DOHH2 (cell line): ENCODE measurements around the gene LEMD1.
"Not testable (repeated sequence)": the region's sequence is repeated elsewhere in the genome, so short reads cannot be mapped to it uniquely, and the experiment has no call there.

Experiments
- H3F3A ChIP-seq: fragments of 200-600 bp; sonication (generic), shearing (Covaris generic); 2 replicates; pipeline ENCODE4 v1.6.0; 2016; ENCODE audit warnings: antibody characterized with exemption, mild to moderate bottlenecking; ENCODE audit not compliant: control insufficient read depth, insufficient read depth
- H3K27ac ChIP-seq: fragments of 200-600 bp; sonication (generic); 2 replicates; pipeline ENCODE4 v1.5.1; 2014; ENCODE audit warnings: low read depth, mild to moderate bottlenecking, low read length, moderate library complexity
- H3K27me3 ChIP-seq: fragments of 200-600 bp; sonication (generic); 2 replicates; pipeline ENCODE4 v1.6.1; 2014; ENCODE audit warnings: mild to moderate bottlenecking, low read length, mixed read lengths; ENCODE audit not compliant: control insufficient read depth
- H3K36me3 ChIP-seq: fragments of 200-600 bp; sonication (generic); 2 replicates; pipeline ENCODE4 v1.6.1; 2014; ENCODE audit warnings: mild to moderate bottlenecking, low read length, moderate library complexity, mixed read lengths; ENCODE audit not compliant: control insufficient read depth
- H3K4me1 ChIP-seq: fragments of 200-600 bp; sonication (generic); 2 replicates; pipeline ENCODE4 v1.6.1; 2014; ENCODE audit warnings: mild to moderate bottlenecking, low read length, mixed read lengths; ENCODE audit not compliant: control insufficient read depth
- H3K4me2 ChIP-seq: fragments of 200-600 bp; sonication (generic); 2 replicates; pipeline ENCODE4 v1.6.0; 2014; ENCODE audit warnings: mild to moderate bottlenecking, low read length, moderate library complexity
- H3K4me3 ChIP-seq: fragments of 200-600 bp; sonication (generic); 2 replicates; pipeline ENCODE4 v1.5.1; 2014; ENCODE audit warnings: mild to moderate bottlenecking, low read length, mixed read lengths
- H3K79me2 ChIP-seq: fragments of 200-600 bp; sonication (generic); 2 replicates; pipeline ENCODE4 v1.6.1; 2014; ENCODE audit warnings: mild to moderate bottlenecking, low read length, mixed read lengths; ENCODE audit not compliant: control insufficient read depth
- H3K9me2 ChIP-seq: fragments of 200-600 bp; sonication (generic); replicated peaks from 2 replicates; pipeline ENCODE4 v1.6.1; 2014; ENCODE audit warnings: mild to moderate bottlenecking, low read length, mixed read lengths; ENCODE audit not compliant: control insufficient read depth
- H3K9me3 ChIP-seq: fragments of 200-600 bp; sonication (generic); 2 replicates; pipeline ENCODE4 v1.6.1; 2014; ENCODE audit warnings: antibody characterized with exemption, low read length, mixed read lengths; ENCODE audit not compliant: control insufficient read depth, insufficient read depth
- H4K20me1 ChIP-seq: fragments of 200-600 bp; sonication (generic); 2 replicates; pipeline ENCODE4 v1.6.0; 2014; ENCODE audit warnings: low read depth, mild to moderate bottlenecking, antibody characterized with exemption, low read length, moderate library complexity; ENCODE audit not compliant: control insufficient read depth, insufficient read depth
- CTCF ChIP-seq: fragments of 200-600 bp; sonication (generic); IDR thresholded peaks from one replicate; pipeline ENCODE4 v1.5.1; 2014; ENCODE audit warnings: antibody characterized with exemption, mild to moderate bottlenecking, low read depth, low read length; ENCODE audit not compliant: poor library complexity, severe bottlenecking
- EZH2phosphoT487 ChIP-seq: fragments of 200-600 bp; sonication (generic); IDR thresholded peaks from 2 replicates; pipeline ENCODE4 v1.6.1; 2017; ENCODE audit warnings: borderline replicate concordance, mild to moderate bottlenecking, antibody characterized with exemption, low read length, moderate library complexity, mixed read lengths

The LEMD1 gene

GRCh38 chr1:205410581-205411298 is 11.1 kb downstream of the LEMD1 start:
- Histone ChIP-seq H3F3A (0 out of 2 replicates have a peak, but pooled peaks cover 3% of the 10 kb centered on the region), H3K9me2 (no peaks in the 10 kb centered on the region), H3K4me1 (peaks cover 7% of the 10 kb centered on the region; the same call in 1 of the 2 replicates), H3K9me3 (no peaks in the 10 kb centered on the region), H3K79me2 (no peaks in the 10 kb centered on the region), H3K27me3 (0 out of 2 replicates have a peak, but pooled peaks cover 2% of the 10 kb centered on the region), H3K27ac (no peak overlapping the region), H4K20me1 (no peaks in the 10 kb centered on the region), H3K4me2 (no peak overlapping the region), H3K4me3 (no peak overlapping the region), H3K36me3 (no peaks in the 10 kb centered on the region)
- TF ChIP-seq EZH2phosphoT487, result no peak
- no peak for TF ChIP-seq CTCF

- H4K20me1 ChIP-seq, result no peaks in the 10 kb centered on the region
- no peak for TF ChIP-seq EZH2phosphoT487
- no peak for TF ChIP-seq CTCF
- H3K4me1 ChIP-seq, result peaks cover 4% of the 10 kb centered on the region; the same call in 1 of the 2 replicates
- no peaks in the 10 kb centered on the region for H3K36me3 ChIP-seq
- no peaks in the 10 kb centered on the region for H3K9me3 ChIP-seq
- no peaks in the 10 kb centered on the region for H3K9me2 ChIP-seq
- H3K27me3 ChIP-seq, result 0 out of 2 replicates have a peak, but pooled peaks cover 2% of the 10 kb centered on the region
- H3K4me3 ChIP-seq, result no peak overlapping the region
- 0 out of 2 replicates have a peak, but pooled peaks cover 3% of the 10 kb centered on the region for H3F3A ChIP-seq
- H3K27ac ChIP-seq, result no peak overlapping the region
- no peak overlapping the region for H3K4me2 ChIP-seq
- no peaks in the 10 kb centered on the region for H3K79me2 ChIP-seq
Measured at GRCh38 chr1:205407970-205408369, 13.9 kb downstream of the LEMD1 start.

- not testable (repeated sequence) for H3K27ac ChIP-seq, H3K27me3 ChIP-seq, H3K79me2 ChIP-seq, H3F3A ChIP-seq, H3K4me3 ChIP-seq, H3K4me1 ChIP-seq, H4K20me1 ChIP-seq, H3K9me3 ChIP-seq, H3K9me2 ChIP-seq, H3K36me3 ChIP-seq
- H3K4me2 ChIP-seq, result peak overlapping the region; percentile 24; the same call in 1 of the 2 replicates
Measured at GRCh38 chr1:205406252-205406651, 15.6 kb downstream of the LEMD1 start.

- H3K4me2 ChIP-seq, H3K4me1 ChIP-seq, H3K27ac ChIP-seq, H3K9me3 ChIP-seq, H3K9me2 ChIP-seq, H3F3A ChIP-seq, H3K36me3 ChIP-seq, H3K79me2 ChIP-seq, H3K4me3 ChIP-seq, H4K20me1 ChIP-seq, H3K27me3 ChIP-seq: not testable (repeated sequence)
Measured at GRCh38 chr1:205404484-205404883, 17.4 kb downstream of the LEMD1 start.
